Ovary (tissue), 9 donors: Measurements from ENCODE around the gene APBB2. TPM values are rescaled to one million over a fixed set of nuclear protein-coding genes. Genes with fewer than 3 reads are reported as not detected.
A peak's percentile ranks its signal among the peaks of the same experiment; 100 is the strongest.

ENCODE experiments used
- DNase-seq, 5 donors: peaks; one replicate each; pipeline ENCODE4 v3.0.0-alpha.2; 2019 to 2020
- H3K27ac ChIP-seq, 2 donors: fragments of 200-600 bp; one replicate each; pipeline versions ENCODE4 v1.5.1 to v1.8.0; 2019 to 2022
- H3K27me3 ChIP-seq: fragments of 200-600 bp; one replicate; pipeline ENCODE4 v1.8.0; 2022
- H3K36me3 ChIP-seq: fragments of 200-600 bp; sonication (generic); one replicate; pipeline ENCODE4 v1.5.1; 2019
- H3K4me1 ChIP-seq: one replicate; pipeline ENCODE4 v1.8.1; 2013; ENCODE audit warnings: mild to moderate bottlenecking, moderate library complexity; ENCODE audit not compliant: insufficient read depth
- H3K4me3 ChIP-seq: fragments of 200-600 bp; sonication (generic); one replicate; pipeline ENCODE4 v1.5.1; 2017
- H3K9me3 ChIP-seq, 2 donors: fragments of 200-600 bp in 1 of 2; sonication (generic) in 1 of 2; one replicate each; pipeline versions ENCODE4 v1.5.1 to v1.8.1; 2013 to 2019; ENCODE audit warnings: mild to moderate bottlenecking in 1 of 2, moderate library complexity in 1 of 2
- CTCF ChIP-seq, 3 donors: fragments of 450-650 bp in 2 of 3; fragments of 200-600 bp in 1 of 3; IDR thresholded peaks; one replicate each; pipeline versions ENCODE4 v1.5.1 to v1.8.0; 2016 to 2022; ENCODE audit warnings: antibody characterized with exemption in 3 of 3, mild to moderate bottlenecking in 1 of 3
- EP300 ChIP-seq: sonication (generic); formaldehyde crosslinking; IDR thresholded peaks from one replicate; pipeline ENCODE4 v1.6.1; 2017; ENCODE audit warnings: antibody characterized with exemption
- POLR2A ChIP-seq: fragments of 450-650 bp; IDR thresholded peaks from one replicate; pipeline ENCODE4 v1.6.1; 2017; ENCODE audit warnings: antibody characterized with exemption, mild to moderate bottlenecking, moderate library complexity
- WGBS, 3 donors: extraction: QIAGEN DNeasy Blood & Tissue Kit in 1 of 3; methylation state at CpG; one replicate each; pipeline versions ENCODE4 v1.1.5 to v1.1.7; 2013 to 2017; 5-methylcytosine and 5-hydroxymethylcytosine counted together
- intact Hi-C, 4 donors: fragments of 100-400 bp; cut with DNase I; formaldehyde crosslinking; loops; one replicate each; pipeline versions ENCODE4 v1.11.0 to v1.15.1; 2022 to 2023
- polyA plus RNA-seq, 2 donors: library from polyadenylated mRNA; stranded (reverse); fragments of 200-250 nt in 1 of 2; fragments of 350-450 nt in 1 of 2; fragmentation: Illumina TruSeq in 1 of 2; extraction: RNeasy Lipid Tissue Mini Kit (QIAGEN cat#74804) in 1 of 2; gene quantifications; one replicate each; pipeline ENCODE4 v1.2.3, GENCODE V29; 2013 to 2014
- total RNA-seq, 7 donors: library from RNA; depleted of rRNA in 2 of 7; stranded (reverse); fragments of >200 nt in 2 of 7; fragmentation: NEBNext Ultra II Directional in 3 of 7; extraction: Animal tissue kit (Norgen Biotek cat#: 25700) in 3 of 7; gene quantifications; one replicate each; pipeline versions ENCODE4 v1.1.0 to v1.2.4, GENCODE V29; 2016 to 2023
- donor health status: DM: no; HTN: no; CAD: no; lungs with moderate emphysema.
- donor health status: DM: no; HTN: no; CAD: no.
- donor health status: Bipolar disorder and iron deficiency.
- donor health status: DM: yes; HTN: yes; CAD: no.
- donor health status: DM: no; HTN: no; CAD: no.
- donor health status: DM: yes; HTN: yes; CAD: no.

The APBB2 gene
- total and polyA plus RNA-seq, 9 donors = 30.9 to 163 (median 80.1) TPM

- DNase-seq = peak in 3 of 5 donors; percentile 41 to 54 (median 46)
- no peak overlapping the region for H3K4me3 ChIP-seq
- H3K4me1 ChIP-seq = peaks cover 8% of the 10 kb centered on the region
- peak overlapping the region in 1 of 2 donors; percentile 28 for H3K27ac ChIP-seq
- TF ChIP-seq EP300 = no peak
- no peak for TF ChIP-seq CTCF (IDR thresholded peaks at IDR 0.05)
- TF ChIP-seq POLR2A = no peak
- H3K9me3 ChIP-seq = no peaks in the 10 kb centered on the region
- intact Hi-C loops = no loop called here
- no peaks in the 10 kb centered on the region for H3K27me3 ChIP-seq
- WGBS, 3 donors = 35 to 59% (median 49%) methylated on average over 17 of the region's 17 CpGs
- H3K36me3 ChIP-seq = no peaks in the 10 kb centered on the region
These were observed 221.7 kb downstream of the APBB2 start for GRCh38 chr4:40992472-40993295.

- H3K27me3 ChIP-seq = no peaks in the 10 kb centered on the region
- H3K27ac ChIP-seq = no peak overlapping the region
- TF ChIP-seq CTCF (IDR thresholded peaks at IDR 0.05) = no peak
- TF ChIP-seq POLR2A = no peak
- no peak for TF ChIP-seq EP300
- 79 to 89% (median 86%) methylated on average over 3 of the region's 3 CpGs for WGBS, 3 donors
- peaks cover 8% of the 10 kb centered on the region for H3K4me1 ChIP-seq
- intact Hi-C loops = no loop called here
- H3K9me3 ChIP-seq = no peaks in the 10 kb centered on the region
- DNase-seq = no peak
- no peak overlapping the region for H3K4me3 ChIP-seq
- H3K36me3 ChIP-seq = no peaks in the 10 kb centered on the region
These were observed 222.4 kb downstream of the APBB2 start for GRCh38 chr4:40991908-40992307.

GRCh38 chr4:40990899-40991265 is 223.5 kb downstream of the APBB2 start:
- H3K36me3 ChIP-seq = no peaks in the 10 kb centered on the region
- TF ChIP-seq POLR2A = no peak
- no peak for TF ChIP-seq CTCF (IDR thresholded peaks at IDR 0.05)
- no peak for TF ChIP-seq EP300
- WGBS, 3 donors = 92 to 96% (median 94%) methylated on average over 3 of the region's 3 CpGs

GRCh38 chr4:40990236-40990898 is 224.0 kb downstream of the APBB2 start:
- intact Hi-C loops = no loop called here
- TF ChIP-seq POLR2A (no peak), EP300 (no peak)
- no peaks in the 10 kb centered on the region for H3K27me3 ChIP-seq
- no peak overlapping the region for H3K4me3 ChIP-seq
- H3K27ac ChIP-seq = no peak overlapping the region
- no peaks in the 10 kb centered on the region for H3K9me3 ChIP-seq
- H3K36me3 ChIP-seq = no peaks in the 10 kb centered on the region
- H3K4me1 ChIP-seq = peaks cover 6% of the 10 kb centered on the region
- WGBS, 3 donors = 71 to 86% (median 78%) methylated on average over 5 of the region's 5 CpGs
- no peak for DNase-seq

More at GRCh38 chr4:40990899-40991265, 223.5 kb downstream of the APBB2 start:
- no peak overlapping the region for H3K4me3 ChIP-seq
- no peaks in the 10 kb centered on the region for H3K9me3 ChIP-seq
- H3K27me3 ChIP-seq = no peaks in the 10 kb centered on the region
- no peak for DNase-seq
- intact Hi-C loops = no loop called here
- H3K27ac ChIP-seq = no peak overlapping the region
- H3K4me1 ChIP-seq = peaks cover 6% of the 10 kb centered on the region

GRCh38 chr4:40987151-40987550 is 227.2 kb downstream of the APBB2 start:
- Histone ChIP-seq H3K36me3 (no peaks in the 10 kb centered on the region), H3K27ac (no peak overlapping the region), H3K4me3 (no peak overlapping the region), H3K4me1 (peaks cover 3% of the 10 kb centered on the region), H3K9me3 (no peaks in the 10 kb centered on the region), H3K27me3 (no peaks in the 10 kb centered on the region)
- no peak for DNase-seq
- TF ChIP-seq CTCF (IDR thresholded peaks at IDR 0.05) (no peak), POLR2A (no peak), EP300 (no peak)
- intact Hi-C loops = no loop called here
- 78 to 94% (median 87%) methylated on average over 3 of the region's 3 CpGs for WGBS, 3 donors
